Cardiac fibroblast (primary cell): ENCODE measurements around the gene PMPCA.

ENCODE experiments used
- DNase-seq, 2 donors: peaks; one replicate each; pipeline versions ENCODE4 v3.0.0 to v3.0.0-alpha.2; 2010; ENCODE audit warnings: low read depth in 2 of 2
- H3K4me3 ChIP-seq, 2 donors: replicated peaks in 1 of 2; 1 replicate in 1 of 2; 2 replicates in 1 of 2; pipeline ENCODE4 v1.5.1; 2011; ENCODE audit warnings: low read depth in 2 of 2, low read length in 2 of 2, mild to moderate bottlenecking in 2 of 2, moderate library complexity in 1 of 2
- TF ChIP-seq, protein P1 (sequence below): IDR thresholded peaks from one replicate; pipeline ENCODE4 v1.5.1; 2011; ENCODE audit warnings: low read depth, mild to moderate bottlenecking, low read length, inconsistent platforms

PMPCA gene

DNA sequence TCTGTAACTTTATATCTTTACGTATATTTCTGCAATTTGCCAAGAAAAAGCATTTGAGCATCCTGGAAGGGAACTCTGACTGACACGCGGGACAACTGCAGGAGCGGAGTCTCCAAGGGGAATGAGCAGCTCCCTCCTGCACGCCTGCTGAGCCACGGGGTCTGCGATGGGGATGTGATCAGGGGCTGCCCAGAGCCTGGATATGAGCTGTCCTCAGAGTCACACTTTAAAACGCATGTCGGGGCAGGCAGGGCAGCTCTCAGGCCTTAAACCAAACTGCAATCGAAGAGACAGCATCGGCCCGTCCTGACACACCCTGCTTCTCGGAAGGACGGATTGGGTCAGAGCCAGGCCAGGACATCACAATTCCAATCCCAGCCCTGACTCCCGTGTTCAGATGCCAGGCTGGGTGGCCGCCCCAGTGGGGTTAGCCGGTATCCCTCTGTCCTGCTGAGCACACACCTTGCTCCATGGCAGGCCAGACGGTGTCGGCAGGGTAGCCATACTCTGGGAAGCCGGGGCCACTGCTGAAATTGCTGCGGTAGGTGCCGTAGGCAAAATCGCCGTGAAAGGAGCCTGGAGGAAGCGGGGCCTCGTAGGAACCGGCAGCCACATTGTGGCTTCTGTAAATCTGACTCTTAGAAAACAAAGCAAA, 55.2 kb downstream of the PMPCA start:
- no peak for DNase-seq
- H3K4me3 ChIP-seq, result no peak overlapping the region
- TF ChIP-seq, protein P1, sequence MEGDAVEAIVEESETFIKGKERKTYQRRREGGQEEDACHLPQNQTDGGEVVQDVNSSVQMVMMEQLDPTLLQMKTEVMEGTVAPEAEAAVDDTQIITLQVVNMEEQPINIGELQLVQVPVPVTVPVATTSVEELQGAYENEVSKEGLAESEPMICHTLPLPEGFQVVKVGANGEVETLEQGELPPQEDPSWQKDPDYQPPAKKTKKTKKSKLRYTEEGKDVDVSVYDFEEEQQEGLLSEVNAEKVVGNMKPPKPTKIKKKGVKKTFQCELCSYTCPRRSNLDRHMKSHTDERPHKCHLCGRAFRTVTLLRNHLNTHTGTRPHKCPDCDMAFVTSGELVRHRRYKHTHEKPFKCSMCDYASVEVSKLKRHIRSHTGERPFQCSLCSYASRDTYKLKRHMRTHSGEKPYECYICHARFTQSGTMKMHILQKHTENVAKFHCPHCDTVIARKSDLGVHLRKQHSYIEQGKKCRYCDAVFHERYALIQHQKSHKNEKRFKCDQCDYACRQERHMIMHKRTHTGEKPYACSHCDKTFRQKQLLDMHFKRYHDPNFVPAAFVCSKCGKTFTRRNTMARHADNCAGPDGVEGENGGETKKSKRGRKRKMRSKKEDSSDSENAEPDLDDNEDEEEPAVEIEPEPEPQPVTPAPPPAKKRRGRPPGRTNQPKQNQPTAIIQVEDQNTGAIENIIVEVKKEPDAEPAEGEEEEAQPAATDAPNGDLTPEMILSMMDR, result no peak

DNA sequence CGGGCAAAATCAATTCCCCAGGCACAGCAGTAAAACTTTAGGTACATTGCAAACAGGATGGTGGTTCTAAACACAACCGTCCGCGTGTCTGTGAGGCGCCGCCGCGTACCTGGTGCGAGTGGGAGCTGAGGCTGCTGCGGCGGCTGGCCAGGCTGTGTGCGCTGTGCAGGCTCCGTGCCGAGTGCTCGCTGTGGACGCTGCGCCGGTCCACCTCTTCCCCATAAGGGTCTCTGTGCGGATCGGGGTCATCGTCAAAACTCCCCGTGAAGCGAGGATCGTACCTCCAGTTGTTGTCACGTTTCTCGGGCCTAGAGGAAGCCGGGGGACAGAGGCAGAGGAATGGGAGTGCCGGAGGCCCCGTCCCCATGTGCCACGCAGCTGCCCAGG, 55.7 kb downstream of the PMPCA start:
- H3K4me3 ChIP-seq, result no peak overlapping the region
- no peak for DNase-seq
- TF ChIP-seq, protein P1, result no peak

- no peak for DNase-seq
- TF ChIP-seq, protein P1, result no peak
- no peak overlapping the region for H3K4me3 ChIP-seq
Observed at GRCh38 chr9:136467766-136468165, 57.3 kb downstream of the PMPCA start.

- TF ChIP-seq, protein P1, result no peak
- H3K4me3 ChIP-seq, result no peak overlapping the region
- DNase-seq, result no peak
Observed at GRCh38 chr9:136470356-136470755, 59.9 kb downstream of the PMPCA start.

- DNase-seq, result no peak
- TF ChIP-seq, protein P1, result no peak
- H3K4me3 ChIP-seq, result no peak overlapping the region
Observed at GRCh38 chr9:136470792-136471469, 60.5 kb downstream of the PMPCA start.

- no peak for DNase-seq
- H3K4me3 ChIP-seq, result no peak overlapping the region
- TF ChIP-seq, protein P1, result no peak
Observed at GRCh38 chr9:136471802-136472487, 61.5 kb downstream of the PMPCA start.
